Measurements from ENCODE around the gene OR6C75.
"Not testable (repeated sequence)": the region's sequence is repeated elsewhere in the genome, so short reads cannot be mapped to it uniquely, and the experiment has no call there.

The OR6C75 gene

DNA sequence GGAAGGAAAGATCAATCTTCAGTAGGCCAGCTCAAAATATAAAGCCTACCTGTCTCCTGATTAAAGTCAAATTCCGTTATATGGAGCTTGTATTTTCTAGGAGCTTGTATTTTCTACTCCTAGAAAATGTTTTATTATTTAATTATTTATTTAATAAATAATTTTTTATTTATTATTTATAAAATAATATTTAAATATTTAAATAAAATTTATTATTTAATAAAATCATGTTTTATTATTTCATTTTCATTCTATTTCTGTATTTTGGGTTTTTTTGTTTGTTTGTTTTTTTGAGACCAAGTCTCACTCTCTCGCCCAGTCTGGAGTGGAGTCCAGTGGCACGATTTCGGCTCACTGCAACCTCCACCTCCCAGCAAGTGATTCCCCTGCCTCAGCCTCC, 9.7 kb downstream of the OR6C75 start:
- TF ChIP-seq, protein P1, sequence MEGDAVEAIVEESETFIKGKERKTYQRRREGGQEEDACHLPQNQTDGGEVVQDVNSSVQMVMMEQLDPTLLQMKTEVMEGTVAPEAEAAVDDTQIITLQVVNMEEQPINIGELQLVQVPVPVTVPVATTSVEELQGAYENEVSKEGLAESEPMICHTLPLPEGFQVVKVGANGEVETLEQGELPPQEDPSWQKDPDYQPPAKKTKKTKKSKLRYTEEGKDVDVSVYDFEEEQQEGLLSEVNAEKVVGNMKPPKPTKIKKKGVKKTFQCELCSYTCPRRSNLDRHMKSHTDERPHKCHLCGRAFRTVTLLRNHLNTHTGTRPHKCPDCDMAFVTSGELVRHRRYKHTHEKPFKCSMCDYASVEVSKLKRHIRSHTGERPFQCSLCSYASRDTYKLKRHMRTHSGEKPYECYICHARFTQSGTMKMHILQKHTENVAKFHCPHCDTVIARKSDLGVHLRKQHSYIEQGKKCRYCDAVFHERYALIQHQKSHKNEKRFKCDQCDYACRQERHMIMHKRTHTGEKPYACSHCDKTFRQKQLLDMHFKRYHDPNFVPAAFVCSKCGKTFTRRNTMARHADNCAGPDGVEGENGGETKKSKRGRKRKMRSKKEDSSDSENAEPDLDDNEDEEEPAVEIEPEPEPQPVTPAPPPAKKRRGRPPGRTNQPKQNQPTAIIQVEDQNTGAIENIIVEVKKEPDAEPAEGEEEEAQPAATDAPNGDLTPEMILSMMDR (IDR thresholded peaks at IDR 0.05; ENCODE audit: insufficient read depth, low read depth, low read length, missing control alignments) = no peak
- H3K4me3 ChIP-seq (ENCODE audit: low read length) = no peak overlapping the region
- DNase-seq (ENCODE audit: low read depth) = no peak

DNA sequence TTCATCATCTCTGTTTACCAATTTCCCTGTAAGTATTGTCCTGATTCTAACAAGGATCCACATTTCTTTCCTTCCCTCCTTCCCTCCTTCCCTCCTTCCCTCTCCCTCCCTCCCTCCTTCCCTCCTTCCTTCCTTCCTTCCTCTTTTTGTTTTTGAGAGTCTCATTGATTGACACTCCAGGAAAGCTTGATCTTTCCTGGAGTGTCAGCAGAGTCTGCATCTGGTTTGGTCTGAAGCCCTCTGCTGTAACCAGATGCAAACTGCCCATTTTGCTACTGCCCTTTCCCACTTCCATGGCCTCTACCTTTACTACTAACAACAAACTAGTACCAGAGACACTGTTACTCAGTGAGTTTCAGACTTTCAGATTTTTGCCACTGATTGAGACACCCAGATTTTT, 23.1 kb downstream of the OR6C75 start:
- DNase-seq (ENCODE audit: low read depth) = no peak
- TF ChIP-seq, protein P1 (IDR thresholded peaks at IDR 0.05; ENCODE audit: insufficient read depth, low read depth, low read length, missing control alignments) = no peak
- no peak overlapping the region for H3K4me3 ChIP-seq (ENCODE audit: low read length)

DNA sequence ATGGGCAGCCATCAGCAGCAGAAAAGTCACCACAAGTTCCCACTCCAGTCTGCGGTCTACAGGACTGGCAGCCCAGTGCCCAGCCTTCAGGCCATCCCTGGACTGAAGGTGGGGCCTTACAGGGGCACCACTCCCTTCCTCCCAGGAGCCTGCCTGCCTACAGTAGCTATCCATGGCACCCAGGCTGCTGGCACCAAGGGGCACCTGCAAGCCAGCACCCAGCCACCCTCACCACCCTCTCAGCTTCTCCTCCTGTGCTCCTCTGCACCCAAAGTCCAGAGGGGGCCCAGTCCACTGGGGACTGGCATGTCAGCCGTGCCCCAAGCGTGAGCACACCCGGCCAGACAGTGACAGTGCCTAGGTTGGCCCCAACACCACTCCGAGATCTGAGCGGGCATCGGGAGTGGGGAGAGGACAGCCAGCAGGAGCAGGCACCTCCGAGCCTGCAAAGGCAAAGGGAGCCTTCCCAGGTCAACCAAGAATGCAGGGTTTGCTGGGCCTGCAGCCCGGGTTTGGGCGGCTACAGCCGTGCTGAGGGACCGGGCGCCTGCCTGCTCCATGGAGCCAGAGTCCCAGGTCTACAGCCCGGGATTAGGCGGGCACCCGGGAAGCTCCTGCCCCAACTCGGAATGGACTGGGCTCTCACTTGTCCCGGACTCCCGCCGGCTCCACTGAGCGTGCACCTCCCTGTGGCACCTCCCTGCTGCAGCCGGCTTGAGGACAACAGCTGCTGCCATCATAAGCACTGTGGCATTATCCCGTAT, 29.4 kb downstream of the OR6C75 start:
- TF ChIP-seq, protein P1 (IDR thresholded peaks at IDR 0.05; ENCODE audit: insufficient read depth, low read depth, low read length, missing control alignments) = no peak
- no peak for DNase-seq (ENCODE audit: low read depth)
- H3K4me3 ChIP-seq (ENCODE audit: low read length) = no peak overlapping the region

DNA sequence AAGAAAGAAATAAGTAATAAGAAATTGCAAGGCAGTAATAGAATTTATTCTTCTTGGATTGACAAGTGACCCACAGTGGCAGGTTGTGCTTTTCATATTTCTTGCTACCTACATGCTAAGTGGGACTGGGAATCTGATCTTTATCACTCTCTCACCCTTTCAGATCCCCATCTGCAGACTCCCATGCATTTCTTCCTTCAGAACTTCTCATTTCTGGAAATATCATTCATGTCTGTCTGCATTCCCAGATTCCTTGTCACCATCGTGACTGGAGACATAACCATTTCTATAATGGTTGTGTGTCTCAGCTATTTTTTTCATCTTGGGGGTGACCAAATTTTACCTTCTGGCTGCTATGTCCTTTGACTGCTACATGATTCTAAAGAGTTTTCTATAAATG, 33.6 kb downstream of the OR6C75 start:
- H3K4me3 ChIP-seq (ENCODE audit: low read length) = no peak overlapping the region
- no peak for DNase-seq (ENCODE audit: low read depth)
- TF ChIP-seq, protein P1 (IDR thresholded peaks at IDR 0.05; ENCODE audit: insufficient read depth, low read depth, low read length, missing control alignments) = no peak

DNA sequence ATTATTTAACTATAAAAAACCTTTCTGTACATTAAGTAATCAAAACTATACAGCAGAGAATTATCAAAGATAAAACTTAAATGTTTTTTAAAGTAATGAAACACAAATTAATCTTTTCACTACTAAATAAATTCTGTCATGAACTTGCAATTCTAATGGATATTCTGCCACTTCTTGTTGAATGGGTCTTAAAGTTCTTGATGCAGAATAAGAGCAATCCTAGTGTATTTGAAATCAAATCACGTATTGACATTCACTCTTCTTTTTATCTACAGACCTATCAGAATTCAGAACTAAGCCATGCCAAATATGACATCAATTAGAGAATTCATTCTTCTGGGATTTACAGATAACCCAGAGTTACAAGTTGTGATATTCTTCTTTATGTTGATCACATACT, 37.5 kb downstream of the OR6C75 start, which contains the start of gene OR6C65:
Gene OR6C65 (plus strand): TSS at position 301 of the 400 bp plus-strand sequence. CDS start 0 bp downstream, at position 301.
- no peak within 1 kb of the TSS for H3K4me3 ChIP-seq (ENCODE audit: low read length)
- DNase-seq (ENCODE audit: low read depth) = no peak
- TF ChIP-seq, protein P1 (IDR thresholded peaks at IDR 0.05; ENCODE audit: insufficient read depth, low read depth, low read length, missing control alignments) = no peak

DNA sequence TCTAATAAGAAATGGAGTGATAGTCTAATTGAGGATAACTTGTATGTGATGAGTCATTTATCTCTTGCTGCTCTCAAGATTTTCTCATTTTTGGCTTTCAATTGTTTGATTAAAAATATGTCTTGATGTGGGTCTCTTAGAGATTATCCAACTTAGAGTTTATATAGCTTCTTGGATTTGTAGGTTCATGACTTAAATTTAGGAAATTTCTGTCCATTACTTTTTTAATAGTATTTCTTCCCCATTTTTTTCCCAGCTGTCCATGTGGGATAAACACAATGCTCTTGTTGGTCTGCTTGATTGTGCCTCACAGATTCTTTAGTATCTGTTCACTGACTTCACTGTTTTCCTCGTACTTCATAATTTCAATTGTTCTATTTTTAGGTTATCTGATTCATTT, 45.1 kb downstream of the OR6C75 start:
- H3K4me3 ChIP-seq (ENCODE audit: low read length) = no peak overlapping the region
- DNase-seq (ENCODE audit: low read depth) = no peak
- TF ChIP-seq, protein P1 (IDR thresholded peaks at IDR 0.05; ENCODE audit: insufficient read depth, low read depth, low read length, missing control alignments) = no peak

DNA sequence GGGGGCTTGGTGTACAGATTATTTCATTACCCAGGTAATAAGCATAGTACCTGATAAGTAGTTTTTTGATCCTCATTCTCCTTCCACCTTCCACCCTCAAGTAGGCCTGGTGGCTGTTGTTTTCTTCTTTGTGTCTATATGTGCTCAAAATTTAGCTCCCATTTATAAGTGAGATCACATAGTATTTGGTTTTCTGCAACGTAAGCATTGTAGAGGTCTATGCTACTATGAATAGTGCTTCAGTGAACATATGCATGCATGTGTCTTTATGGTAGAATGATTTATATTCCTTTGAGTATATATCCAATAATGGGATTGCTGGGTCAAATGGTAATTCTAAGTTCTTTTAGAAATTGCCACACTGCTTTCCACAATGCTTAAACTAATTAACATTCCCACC, 46.4 kb downstream of the OR6C75 start:
- DNase-seq (ENCODE audit: low read depth); H3K4me3 ChIP-seq (ENCODE audit: low read length): not testable (repeated sequence)

DNA sequence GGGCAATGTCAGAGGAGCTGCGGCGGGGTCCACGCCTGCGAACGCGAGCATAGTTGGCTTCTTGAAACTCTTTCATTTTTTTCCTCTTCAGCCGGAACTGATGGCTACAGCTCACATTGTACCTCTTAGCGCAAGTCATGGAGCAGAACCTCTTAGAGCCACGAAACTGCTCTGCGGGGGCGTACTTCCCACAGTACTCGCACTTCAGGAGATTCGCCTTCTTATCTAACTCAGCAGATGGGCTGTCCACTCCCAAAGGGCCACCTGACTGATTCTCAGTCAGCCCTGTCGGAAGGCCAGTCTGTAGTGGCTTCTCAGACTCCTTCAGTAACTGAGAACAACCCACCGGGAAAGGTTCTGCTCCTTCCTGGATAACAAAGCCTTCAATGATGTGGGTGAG, 49.4 kb downstream of the OR6C75 start:
- H3K4me3 ChIP-seq (ENCODE audit: low read length); DNase-seq (ENCODE audit: low read depth): not testable (repeated sequence)

DNA sequence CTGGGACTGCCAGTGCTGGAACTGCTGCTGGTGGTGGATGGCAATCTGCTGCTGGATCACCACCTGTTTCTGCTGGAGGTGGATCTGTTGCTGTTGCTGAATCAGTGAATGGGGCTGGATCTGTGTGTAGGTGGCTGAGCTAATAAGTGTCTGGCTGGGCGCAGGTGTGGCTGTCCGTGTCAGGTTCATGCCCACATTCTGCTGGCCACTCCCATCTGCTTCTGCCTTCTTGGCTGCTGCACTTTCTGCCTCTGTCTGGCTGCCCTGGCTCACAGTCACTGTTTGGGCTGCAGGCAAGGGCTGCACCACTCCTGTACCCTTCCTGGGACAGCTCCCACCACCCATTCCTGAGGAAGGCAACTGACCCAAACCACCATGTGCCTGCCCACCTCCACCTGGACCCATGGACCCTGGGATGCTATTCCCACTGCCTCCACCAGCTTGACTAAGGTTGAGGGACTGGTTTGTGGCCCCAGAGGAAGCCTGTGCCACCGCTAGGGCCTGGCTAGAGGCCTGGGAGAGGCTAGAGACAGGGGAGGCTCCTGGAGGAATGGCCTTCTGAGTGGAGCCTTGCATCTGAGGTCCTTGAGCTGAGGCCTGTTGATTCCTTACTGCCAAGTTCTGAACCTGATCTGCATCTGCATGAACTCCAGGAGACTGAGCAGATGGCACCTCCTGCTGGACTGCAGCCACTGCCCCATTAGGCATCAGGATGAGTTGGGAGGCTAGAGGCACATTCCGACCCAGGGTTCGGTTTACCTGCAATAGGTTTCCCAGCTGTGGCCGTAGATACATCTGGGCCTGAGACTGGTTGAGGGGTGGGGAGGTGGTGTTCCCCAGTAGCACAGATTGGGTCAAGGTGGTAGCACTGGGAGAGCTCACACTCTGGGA, 51.0 kb downstream of the OR6C75 start:
- not testable (repeated sequence) for DNase-seq (ENCODE audit: low read depth); H3K4me3 ChIP-seq (ENCODE audit: low read length)

DNA sequence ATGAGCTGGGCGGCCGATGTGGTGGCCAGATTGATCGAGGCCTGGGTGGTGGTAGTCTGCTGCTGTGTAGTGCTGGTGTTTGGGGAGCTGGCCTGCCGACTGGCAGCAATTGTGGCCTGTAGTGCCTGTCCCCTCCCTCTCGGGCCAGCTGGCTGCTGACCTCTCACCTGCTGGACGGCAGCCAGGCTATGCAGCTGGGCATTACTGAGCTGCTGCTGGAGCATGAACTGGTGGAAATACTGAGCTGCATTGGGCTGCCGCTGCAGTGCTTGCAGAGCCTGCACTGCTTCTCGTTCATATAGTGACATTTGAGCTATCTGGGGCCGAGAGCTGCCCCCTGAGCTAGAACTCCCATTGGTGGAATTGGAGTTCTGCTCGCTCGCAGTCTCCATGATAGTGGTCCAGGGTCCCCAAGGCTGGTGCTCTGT, 51.6 kb downstream of the OR6C75 start:
- H3K4me3 ChIP-seq (ENCODE audit: low read length) = not testable (repeated sequence)

DNA sequence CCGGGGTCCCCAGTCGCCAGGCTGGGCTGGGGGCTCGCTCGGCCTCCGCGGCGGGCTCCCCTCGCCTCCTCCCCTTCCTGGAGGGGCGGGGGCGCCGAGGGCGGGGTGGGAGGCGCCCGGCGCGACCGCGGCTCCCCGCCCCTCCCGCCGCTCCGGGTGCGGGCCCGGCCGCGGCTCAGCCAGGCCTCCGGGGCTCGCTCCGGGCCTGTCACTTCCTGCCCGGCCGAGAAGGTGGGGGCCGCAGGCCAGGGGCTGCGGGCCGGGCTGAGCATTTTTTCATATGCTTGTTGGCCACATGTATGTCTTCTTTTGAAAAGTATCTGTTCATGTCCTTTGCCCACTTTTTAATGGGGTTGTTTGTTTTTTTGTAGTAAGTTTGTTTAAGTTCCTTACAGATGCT, 52.1 kb downstream of the OR6C75 start:
- not testable (repeated sequence) for H3K4me3 ChIP-seq (ENCODE audit: low read length); DNase-seq (ENCODE audit: low read depth)

More for the DNA sequence above, 51.6 kb downstream of the OR6C75 start:
- DNase-seq (ENCODE audit: low read depth) = not testable (repeated sequence)

All from epithelial cell of esophagus (primary cell).